GM12878 (cell line): ENCODE measurements around the gene KCNJ10. TPM values are rescaled to one million over a fixed set of nuclear protein-coding genes. Genes with fewer than 3 reads are reported as not detected.

Experiments used
- ATAC-seq: fragments of 200-7000 bp; cut with Tn5 transposase; 3 replicates; pipeline ENCODE4 v1.9.1; 2020; ENCODE audit warnings: mild to moderate bottlenecking, moderate library complexity
- BruUV-seq: library from RNA; stranded (reverse); fragments of 400-500 nt; replicated peaks from 2 replicates; lab custom pipeline; 2021; lab: Mats Ljungman, UMichigan
- CTCF ChIA-PET: fragments of 300-600 bp; sonication (Branson Sonifier 250); formaldehyde crosslinking; extraction: SDS; loops from one replicate; lab custom pipeline; 2021; ENCODE audit warnings: inconsistent platforms; lab: Yijun Ruan, JAX
- POLR2A ChIA-PET: fragments of 350-600 bp; formaldehyde crosslinking; extraction: SDS; loops from one replicate; lab custom pipeline; 2021; ENCODE audit warnings: inconsistent platforms; lab: Charles Lee
- RAD21 ChIA-PET: fragments of 300-600 bp; sonication (Branson Sonifier 250); formaldehyde crosslinking; loops from one replicate; lab custom pipeline; 2023; ENCODE audit warnings: antibody characterized with exemption; ENCODE audit not compliant: unreplicated experiment; lab: Charles Lee
- SMC1A ChIA-PET: fragments of 300-600 bp; sonication (Branson Sonifier 250); formaldehyde crosslinking; loops from one replicate; lab custom pipeline; 2023; ENCODE audit not compliant: unreplicated experiment, uncharacterized antibody; lab: Charles Lee
- DNase-seq: peaks from one replicate; pipeline ENCODE4 v3.0.0-alpha.2; 2011; ENCODE audit warnings: low read depth, low spot score
- FAIRE-seq: peaks from 3 replicates; lab custom pipeline; 2011; peaks lifted over from hg19 to GRCh38; lab: Jason Lieb, UNC
- H2AFZ ChIP-seq: 2 replicates; pipeline ENCODE4 v1.6.0; 2011; ENCODE audit warnings: low read depth, low read length, control low read depth; ENCODE audit not compliant: control insufficient read depth
- H3K27ac ChIP-seq: 2 replicates; pipeline ENCODE4 v1.5.1; 2011; ENCODE audit warnings: control low read depth; ENCODE audit not compliant: control insufficient read depth, insufficient read depth
- H3K27me3 ChIP-seq, 2 experiments: replicated peaks in 1 of 2; 2 replicates each; pipeline versions ENCODE4 v1.6.0 to v1.6.1; 2011; ENCODE audit warnings: low read length in 1 of 2; ENCODE audit not compliant: control insufficient read depth in 2 of 2, insufficient read depth in 2 of 2
- H3K36me3 ChIP-seq, 2 experiments: 2 replicates each; pipeline ENCODE4 v1.5.1; 2011; ENCODE audit warnings: low read length in 1 of 2; ENCODE audit not compliant: control insufficient read depth in 2 of 2, insufficient read depth in 2 of 2
- H3K4me1 ChIP-seq: 2 replicates; pipeline ENCODE4 v1.6.1; 2011; ENCODE audit warnings: mild to moderate bottlenecking, low read length, moderate library complexity, mixed read lengths; ENCODE audit not compliant: control insufficient read depth, insufficient read depth
- H3K4me2 ChIP-seq: 2 replicates; pipeline ENCODE4 v1.6.0; 2011; ENCODE audit warnings: control low read depth; ENCODE audit not compliant: control insufficient read depth, insufficient read depth
- H3K4me3 ChIP-seq: fragments of 200-600 bp; sonication (generic); 2 replicates; pipeline ENCODE4 v1.5.1; 2016
- H3K79me2 ChIP-seq: 2 replicates; pipeline ENCODE4 v1.6.0; 2011; ENCODE audit warnings: low read length; ENCODE audit not compliant: control insufficient read depth, insufficient read depth
- H3K9ac ChIP-seq: 2 replicates; pipeline ENCODE4 v1.8.0; 2011; ENCODE audit warnings: low read length, control low read depth, mixed read lengths; ENCODE audit not compliant: control insufficient read depth, insufficient read depth
- H3K9me3 ChIP-seq: replicated peaks from 3 replicates; pipeline ENCODE4 v1.5.1; 2011; ENCODE audit warnings: mild to moderate bottlenecking, low read length; ENCODE audit not compliant: control insufficient read depth, insufficient read depth
- H4K20me1 ChIP-seq: 2 replicates; pipeline ENCODE4 v1.6.0; 2011; ENCODE audit not compliant: control insufficient read depth, insufficient read depth
- BCL11A ChIP-seq: IDR thresholded peaks from 2 replicates; pipeline ENCODE4 v1.6.1; 2011; ENCODE audit warnings: low read depth, low read length
- CBX5 ChIP-seq: sonication (generic); IDR thresholded peaks from 2 replicates; pipeline ENCODE4 v1.6.1; 2016; ENCODE audit warnings: low read depth, moderate library complexity, mild to moderate bottlenecking, inconsistent platforms
- ETV6 ChIP-seq, 2 experiments: fragments of 450-650 bp in 1 of 2; IDR thresholded peaks in 1 of 2; conservative IDR thresholded peaks in 1 of 2; 2 replicates each; pipeline ENCODE4 v1.6.1; 2014; ENCODE audit warnings: antibody characterized with exemption in 1 of 2, borderline replicate concordance in 1 of 2, low read depth in 1 of 2, mild to moderate bottlenecking in 1 of 2, moderate library complexity in 1 of 2
- MTA2 ChIP-seq: fragments of 450-650 bp; IDR thresholded peaks from 2 replicates; pipeline ENCODE4 v1.6.1; 2016; ENCODE audit warnings: low read depth, mild to moderate bottlenecking, moderate library complexity
- MTA3 ChIP-seq: IDR thresholded peaks from 2 replicates; pipeline ENCODE4 v1.6.1; 2012; ENCODE audit warnings: low read length, inconsistent platforms, borderline replicate concordance
- NFYA ChIP-seq: IDR thresholded peaks from 2 replicates; pipeline ENCODE4 v1.6.1; 2011; ENCODE audit warnings: low read depth, mild to moderate bottlenecking, low read length, improper control_type of control experiment, borderline replicate concordance
- NKRF ChIP-seq: fragments of 450-650 bp; conservative IDR thresholded peaks from 2 replicates; pipeline ENCODE4 v1.6.1; 2017; ENCODE audit warnings: mild to moderate bottlenecking, moderate library complexity
- SREBF1 ChIP-seq: IDR thresholded peaks from 2 replicates; pipeline ENCODE4 v1.6.1; 2012; ENCODE audit warnings: mild to moderate bottlenecking, low read length
- ZNF384 ChIP-seq: IDR thresholded peaks from 2 replicates; pipeline ENCODE4 v1.6.1; 2012; ENCODE audit warnings: low read depth, mild to moderate bottlenecking, low read length, improper control_type of control experiment, borderline replicate concordance
- ZZZ3 ChIP-seq: IDR thresholded peaks from 2 replicates; pipeline ENCODE4 v1.6.1; 2011; ENCODE audit warnings: low read depth; ENCODE audit not compliant: control insufficient read depth, insufficient read length
- in situ Hi-C: fragments of 300-500 bp; cut with MboI; formaldehyde crosslinking; loops from 9 replicates; pipeline ENCODE4 v1.14.3; 2018; ENCODE audit warnings: mixed read lengths
- intact Hi-C: fragments of 100-400 bp; cut with micrococcal nuclease; formaldehyde crosslinking; loops from one replicate; pipeline ENCODE4 v1.14.2; 2022; ENCODE audit not compliant: unreplicated experiment
- polyA plus RNA-seq, 11 experiments: library from polyadenylated mRNA; depleted of rRNA in 4 of 11; unstranded in 6 of 11; stranded (reverse) in 5 of 11; fragments of >200 nt; fragmentation: Nextera tagmentation in 4 of 11; fragmentation: Illumina TruSeq in 1 of 11; extraction: Ambion mirVana in 4 of 11; extraction: Trizol in 1 of 11; gene quantifications; 1 replicate in 1 of 11; 2 replicates in 10 of 11; pipeline versions ENCODE4 v1.2.1 to v1.2.3, GENCODE V29; 2011 to 2016; ENCODE audit warnings: inconsistent platforms in 2 of 11, missing spikeins in 2 of 11, low read depth in 1 of 11
- total RNA-seq, 4 experiments: library from RNA; depleted of rRNA in 3 of 4; stranded (reverse); fragments of >200 nt in 3 of 4; fragmentation: Illumina TruSeq in 1 of 4; extraction: Trizol in 1 of 4; gene quantifications; 2 replicates each; pipeline versions ENCODE4 v1.2.1 to v1.2.3, GENCODE V29; 2013 to 2021
- TF ChIP-seq, protein P1 (sequence below): IDR thresholded peaks from 2 replicates; pipeline ENCODE4 v1.6.1; 2012; ENCODE audit warnings: low read depth, low read length, improper control_type of control experiment
- TF ChIP-seq, protein P2 (sequence below): IDR thresholded peaks from 2 replicates; pipeline ENCODE4 v1.6.1; 2011; ENCODE audit warnings: low read depth, mild to moderate bottlenecking, low read length, moderate library complexity, borderline replicate concordance; ENCODE audit errors: extremely low read depth

Gene KCNJ10
- total and polyA plus RNA-seq, 10 of the 15 experiments (the other 5 are each of a cell fraction or from before 2014, with no cell fraction given): 0.01 to 0.29 (median 0.09) TPM; not detected in 2

- TF ChIP-seq, protein P1, sequence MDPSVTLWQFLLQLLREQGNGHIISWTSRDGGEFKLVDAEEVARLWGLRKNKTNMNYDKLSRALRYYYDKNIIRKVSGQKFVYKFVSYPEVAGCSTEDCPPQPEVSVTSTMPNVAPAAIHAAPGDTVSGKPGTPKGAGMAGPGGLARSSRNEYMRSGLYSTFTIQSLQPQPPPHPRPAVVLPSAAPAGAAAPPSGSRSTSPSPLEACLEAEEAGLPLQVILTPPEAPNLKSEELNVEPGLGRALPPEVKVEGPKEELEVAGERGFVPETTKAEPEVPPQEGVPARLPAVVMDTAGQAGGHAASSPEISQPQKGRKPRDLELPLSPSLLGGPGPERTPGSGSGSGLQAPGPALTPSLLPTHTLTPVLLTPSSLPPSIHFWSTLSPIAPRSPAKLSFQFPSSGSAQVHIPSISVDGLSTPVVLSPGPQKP: no peak
- TF ChIP-seq BCL11A: no peak
- no peak for TF ChIP-seq ETV6 (conservative IDR thresholded peaks at IDR 0.05 in 1 of 2, IDR thresholded peaks at IDR 0.05 in 1 of 2; ENCODE audit: borderline replicate concordance in 1 of 2, low read depth in 1 of 2)
- TF ChIP-seq, all 136 proteins: peak for 0
These were observed 20.9 kb downstream of the KCNJ10 start (continued) for GRCh38 chr1:160049101-160049500.

GRCh38 chr1:160048335-160048734, 21.6 kb downstream of the KCNJ10 start:
- Histone ChIP-seq H3K9ac (no peak overlapping the region), H3K27ac (no peak overlapping the region), H3K27me3 (peaks cover 1 to 5% of the 10 kb centered on the region in 2 experiments), H3K36me3 (no peaks in the 10 kb centered on the region), H3K9me3 (no peaks in the 10 kb centered on the region), H2AFZ (no peak overlapping the region), H3K4me3 (no peak overlapping the region), H4K20me1 (no peaks in the 10 kb centered on the region), H3K4me2 (no peak overlapping the region), H3K4me1 (peaks cover 11% of the 10 kb centered on the region), H3K79me2 (no peaks in the 10 kb centered on the region)
- BruUV-seq: no TSS peak
- POLR2A ChIA-PET: interaction anchor here (0.6 kb wide), 1 partner anchor 241 kb away, joined by 5 read pairs; no protein-coding TSS in a partner anchor
- in situ Hi-C loops (no loop called here), intact Hi-C loops (no loop called here)
- TF ChIP-seq ZNF384 (no peak), CBX5 (no peak), SREBF1 (no peak), MTA3 (no peak), ZZZ3 (no peak), MTA2 (no peak), NKRF (no peak), NFYA (no peak), BCL11A (no peak)
- TF ChIP-seq, protein P2, sequence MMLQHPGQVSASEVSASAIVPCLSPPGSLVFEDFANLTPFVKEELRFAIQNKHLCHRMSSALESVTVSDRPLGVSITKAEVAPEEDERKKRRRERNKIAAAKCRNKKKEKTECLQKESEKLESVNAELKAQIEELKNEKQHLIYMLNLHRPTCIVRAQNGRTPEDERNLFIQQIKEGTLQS: no peak
- RAD21 ChIA-PET: no interaction called here
- ATAC-seq: no peak
- SMC1A ChIA-PET: interaction anchor here (3.0 to 6.5 kb wide), 2 partner anchors 15 to 31 kb away, joined by 11 to 89 read pairs; partner anchors contain the start of gene KCNJ9
- no peak for FAIRE-seq
- CTCF ChIA-PET: interaction anchor here (1.0 to 49.8 kb wide), 6 partner anchors 11 to 204 kb away, joined by 3 to 1035 read pairs (median 26); partner anchors contain the start of genes IGSF8, KCNJ10, KCNJ9 and PIGM
- DNase-seq: no peak
